Measurements from ENCODE around the gene PDCD4. TPM values are rescaled to one million over a fixed set of nuclear protein-coding genes. Genes with fewer than 3 reads are reported as not detected.

The PDCD4 gene
- total and polyA plus RNA-seq, 2 of the 8 experiments (the other 6 are each of a cell fraction or from before 2014, with no cell fraction given), result 3.3 to 26.8 TPM

- TF ChIP-seq FOSL1 (IDR thresholded peaks at IDR 0.05; ENCODE audit: insufficient read depth, low read depth, low read length) (no peak), EP300 (IDR thresholded peaks at IDR 0.05; ENCODE audit: borderline replicate concordance in 1 of 2, low read depth in 2 of 2, low read length in 2 of 2) (no peak)
Measured at GRCh38 chr10:110858297-110858934, 13.3 kb upstream of the PDCD4 start (continued).
